GM19351 (cell line): ENCODE measurements around the gene TUFM.
"Not testable (repeated sequence)": the region's sequence is repeated elsewhere in the genome, so short reads cannot be mapped to it uniquely, and the experiment has no call there.

Source experiments
- ATAC-seq: cut with Tn5 transposase; IDR thresholded peaks from one replicate; pipeline ENCODE4 v1.9.1; 2021; ENCODE audit warnings: mild to moderate bottlenecking, moderate library complexity; ENCODE audit not compliant: unreplicated experiment

TUFM gene

DNA sequence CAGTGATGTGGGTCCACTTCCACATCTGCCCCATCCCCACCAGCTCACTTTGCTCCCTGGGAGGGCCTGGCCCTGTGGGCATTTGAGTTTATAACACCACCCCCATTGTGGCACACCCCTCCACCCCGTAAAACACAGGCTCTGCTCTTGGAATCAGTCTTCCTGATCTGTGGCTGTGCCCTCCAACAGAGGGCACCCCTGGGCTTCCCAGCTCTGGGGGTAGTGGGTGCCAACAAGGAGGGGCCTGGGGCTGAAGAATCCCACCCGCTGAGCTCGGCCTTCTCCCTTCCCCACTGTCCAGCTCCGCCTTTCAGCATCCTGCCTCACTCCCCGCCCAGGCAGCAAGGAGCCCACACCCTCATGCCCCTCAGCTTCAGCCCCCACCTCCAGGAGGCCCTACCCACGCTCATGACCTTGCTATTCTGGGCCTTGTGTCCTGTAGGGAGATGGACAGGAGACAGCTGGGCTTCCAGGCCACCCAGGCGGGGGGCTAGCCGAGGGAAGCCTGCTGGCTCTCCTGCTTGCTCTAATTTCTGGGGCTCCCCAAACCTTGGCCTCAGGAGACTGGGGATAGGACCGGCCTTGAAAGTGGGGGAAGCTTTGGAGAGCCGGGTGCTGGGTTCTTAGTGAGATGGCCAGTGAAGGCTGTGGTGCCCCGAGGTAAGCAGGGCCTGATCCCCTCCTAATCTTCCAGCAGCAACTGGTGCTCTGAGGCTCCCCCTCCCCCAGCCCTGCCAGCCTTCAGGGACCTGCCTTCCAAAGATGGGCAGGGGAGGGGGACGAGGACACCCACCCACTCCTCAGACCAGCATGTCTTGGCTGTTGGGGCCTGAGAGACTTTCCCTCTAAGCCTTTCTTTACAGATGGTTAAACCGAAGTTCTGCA, 29.2 kb upstream of the TUFM start:
- ATAC-seq: no peak

DNA sequence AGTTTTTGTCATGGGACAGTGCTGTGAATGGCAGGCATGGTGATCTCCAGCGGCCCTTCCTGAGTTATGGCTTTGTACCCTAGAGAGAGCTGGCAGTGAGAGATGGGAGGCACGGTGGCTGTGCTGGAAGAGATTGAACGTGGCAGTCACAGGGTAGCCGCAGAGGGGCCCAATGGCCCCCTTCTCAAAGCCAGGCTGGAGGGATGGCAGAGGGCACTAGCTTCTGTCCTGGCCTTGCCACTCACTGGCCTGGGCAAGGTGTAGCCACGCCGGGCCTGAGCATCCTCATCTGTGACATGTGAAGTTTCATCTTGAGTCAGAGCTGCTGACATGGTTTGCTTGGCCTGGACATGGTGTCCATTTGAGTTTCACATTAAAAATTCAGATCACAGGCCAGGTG, 28.3 kb upstream of the TUFM start:
- no peak for ATAC-seq

DNA sequence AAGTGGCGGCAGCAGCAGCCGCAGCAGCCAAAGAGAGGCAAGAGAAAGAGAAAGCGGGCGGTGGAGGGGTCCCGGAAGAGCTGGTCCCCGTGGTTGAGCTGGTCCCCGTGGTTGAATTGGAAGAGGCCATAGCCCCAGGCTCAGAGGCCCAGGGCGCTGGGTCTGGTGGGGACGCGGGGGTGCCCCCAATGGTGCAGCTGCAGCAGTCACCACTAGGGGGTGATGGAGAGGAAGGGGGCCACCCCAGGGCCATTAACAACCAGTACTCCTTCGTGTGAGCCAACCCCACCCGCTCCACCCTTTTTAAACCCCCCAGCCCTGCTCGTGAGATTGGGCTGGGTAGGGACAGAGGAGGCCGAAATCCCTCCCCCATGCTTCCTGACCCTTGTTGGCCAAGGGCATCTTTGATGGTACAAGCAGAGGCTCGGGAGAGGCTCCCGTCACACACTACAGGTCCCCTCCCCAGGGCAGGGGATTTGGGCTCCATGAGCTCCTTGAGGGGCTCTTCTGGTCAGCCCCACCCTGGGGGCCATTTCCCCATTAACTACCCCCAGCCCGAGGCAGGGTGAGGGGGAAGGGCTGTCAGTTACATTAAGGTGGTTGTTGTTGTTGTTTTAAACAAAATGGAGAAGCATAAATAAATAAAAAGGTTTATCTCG, 27.5 kb upstream of the TUFM start:
- ATAC-seq: no peak

DNA sequence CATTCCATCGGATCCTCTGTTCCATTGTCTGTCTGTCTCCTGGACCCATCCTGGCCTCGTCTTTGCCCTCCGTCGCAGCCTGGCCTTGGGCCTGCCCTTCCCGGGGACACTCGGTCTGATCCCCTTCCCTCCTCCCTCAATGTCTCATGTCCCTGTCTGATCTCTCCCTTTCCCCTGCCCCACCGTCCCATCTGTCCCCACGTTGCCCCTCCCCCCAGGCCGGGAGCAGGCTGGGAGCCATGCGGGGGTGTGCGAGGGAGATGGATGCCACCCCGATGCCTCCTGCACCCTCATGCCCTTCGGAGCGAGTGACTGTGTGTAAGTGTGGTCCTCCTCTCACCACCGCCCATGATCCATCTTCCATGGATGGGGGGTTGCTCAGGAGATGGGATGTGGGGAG, 26.8 kb upstream of the TUFM start:
- ATAC-seq: no peak

DNA sequence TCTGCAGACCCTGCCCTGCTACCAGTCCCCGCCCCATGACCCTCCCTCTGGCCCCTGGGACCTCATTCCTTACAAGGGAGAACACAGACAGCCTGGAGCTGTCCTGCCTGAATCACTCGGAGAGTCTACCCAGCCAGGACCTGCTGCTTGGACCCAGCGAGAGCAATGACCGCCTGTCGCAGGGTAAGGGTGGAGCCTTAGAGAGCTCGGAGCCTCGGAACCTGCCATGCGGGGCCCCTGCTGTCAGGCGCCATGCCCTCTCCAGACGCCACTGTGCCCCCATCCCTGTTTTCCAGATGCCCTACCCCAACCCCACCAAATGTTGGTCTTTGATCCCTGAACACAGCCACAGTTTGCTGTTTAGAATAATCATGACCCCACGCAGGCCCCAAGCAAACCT, 23.1 kb upstream of the TUFM start:
- ATAC-seq: no peak

DNA sequence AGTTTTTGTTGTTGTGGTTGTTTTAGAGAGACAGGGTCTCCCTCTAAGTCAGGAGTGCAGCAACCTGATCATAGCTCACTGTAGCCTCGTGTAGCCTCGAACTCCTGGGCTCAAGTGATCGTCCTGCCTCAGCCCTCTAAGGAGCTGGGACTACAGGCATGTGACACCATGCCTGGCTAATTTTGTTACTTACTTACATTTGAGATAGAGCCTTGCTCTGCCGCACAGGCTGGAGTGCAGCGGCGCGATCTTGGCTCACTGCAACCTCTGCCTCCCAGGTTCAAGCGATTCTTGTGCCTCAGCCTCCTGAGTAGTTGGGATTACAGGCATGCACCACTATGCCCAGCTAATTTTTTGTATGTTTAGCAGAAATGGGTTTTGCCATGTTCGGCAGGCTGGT, 21.5 kb upstream of the TUFM start:
- not testable (repeated sequence) for ATAC-seq

DNA sequence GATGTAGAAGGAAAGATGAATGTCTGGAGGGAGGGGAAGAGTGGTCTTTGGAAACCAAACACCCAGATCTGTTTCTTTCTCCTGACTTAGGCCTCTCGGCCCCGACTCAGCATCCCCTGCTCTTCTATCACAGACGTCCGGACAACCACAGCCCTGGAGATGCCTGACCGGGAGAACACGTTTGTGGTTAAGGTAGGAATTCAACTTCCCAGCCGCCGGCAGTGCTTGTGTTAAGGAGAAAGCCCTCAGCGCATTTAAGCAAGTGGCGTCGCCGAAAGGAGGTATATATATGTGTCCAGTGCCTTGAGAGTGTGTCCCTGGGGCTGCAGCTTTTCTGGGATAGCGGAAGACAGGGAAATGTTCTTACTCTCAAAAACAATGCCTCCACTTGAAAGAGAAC, 21.1 kb upstream of the TUFM start:
- no peak for ATAC-seq

DNA sequence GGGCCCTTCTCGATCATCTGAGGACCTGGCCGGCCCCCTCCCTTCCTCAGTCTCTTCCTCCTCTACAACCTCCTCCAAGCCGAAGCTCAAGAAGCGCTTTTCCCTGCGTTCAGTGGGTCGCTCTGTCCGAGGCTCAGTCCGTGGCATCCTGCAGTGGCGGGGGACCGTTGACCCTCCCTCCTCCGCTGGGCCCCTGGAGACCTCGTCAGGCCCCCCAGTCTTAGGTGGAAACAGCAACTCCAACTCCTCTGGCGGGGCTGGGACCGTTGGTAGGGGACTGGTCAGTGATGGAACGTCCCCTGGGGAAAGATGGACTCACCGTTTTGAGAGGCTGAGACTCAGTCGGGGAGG, 20.3 kb upstream of the TUFM start:
- no peak for ATAC-seq

DNA sequence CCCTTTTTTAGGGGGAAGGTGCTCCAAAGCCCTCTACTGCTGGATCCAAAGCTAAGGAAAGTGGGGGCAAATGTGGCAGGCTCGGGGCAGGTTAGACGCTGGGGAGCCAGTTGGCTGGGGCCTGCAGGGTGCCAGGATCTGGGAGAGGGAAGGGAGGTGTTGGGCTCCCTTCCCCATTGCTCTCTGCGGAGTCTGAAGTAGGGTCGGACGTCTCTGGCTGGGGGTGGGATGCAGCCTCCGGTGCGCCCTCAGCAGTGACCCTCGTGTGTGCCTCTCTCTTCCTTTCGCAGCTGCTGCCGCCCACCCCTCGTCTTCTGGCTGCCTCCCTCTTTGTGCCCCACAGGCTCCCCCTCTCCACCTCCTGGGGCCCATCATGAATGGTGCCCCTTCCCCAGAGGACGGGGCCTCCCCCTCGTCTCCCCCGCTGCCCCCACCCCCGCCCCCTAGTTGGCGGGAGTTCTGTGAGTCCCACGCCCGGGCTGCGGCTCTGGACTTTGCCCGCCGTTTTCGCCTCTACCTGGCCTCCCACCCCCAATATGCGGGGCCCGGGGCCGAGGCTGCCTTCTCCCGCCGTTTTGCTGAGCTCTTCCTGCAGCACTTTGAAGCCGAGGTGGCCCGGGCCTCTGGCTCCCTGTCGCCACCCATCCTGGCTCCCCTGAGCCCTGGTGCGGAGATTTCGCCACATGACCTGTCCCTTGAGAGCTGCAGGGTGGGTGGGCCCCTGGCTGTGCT, 19.7 kb upstream of the TUFM start:
- no peak for ATAC-seq

DNA sequence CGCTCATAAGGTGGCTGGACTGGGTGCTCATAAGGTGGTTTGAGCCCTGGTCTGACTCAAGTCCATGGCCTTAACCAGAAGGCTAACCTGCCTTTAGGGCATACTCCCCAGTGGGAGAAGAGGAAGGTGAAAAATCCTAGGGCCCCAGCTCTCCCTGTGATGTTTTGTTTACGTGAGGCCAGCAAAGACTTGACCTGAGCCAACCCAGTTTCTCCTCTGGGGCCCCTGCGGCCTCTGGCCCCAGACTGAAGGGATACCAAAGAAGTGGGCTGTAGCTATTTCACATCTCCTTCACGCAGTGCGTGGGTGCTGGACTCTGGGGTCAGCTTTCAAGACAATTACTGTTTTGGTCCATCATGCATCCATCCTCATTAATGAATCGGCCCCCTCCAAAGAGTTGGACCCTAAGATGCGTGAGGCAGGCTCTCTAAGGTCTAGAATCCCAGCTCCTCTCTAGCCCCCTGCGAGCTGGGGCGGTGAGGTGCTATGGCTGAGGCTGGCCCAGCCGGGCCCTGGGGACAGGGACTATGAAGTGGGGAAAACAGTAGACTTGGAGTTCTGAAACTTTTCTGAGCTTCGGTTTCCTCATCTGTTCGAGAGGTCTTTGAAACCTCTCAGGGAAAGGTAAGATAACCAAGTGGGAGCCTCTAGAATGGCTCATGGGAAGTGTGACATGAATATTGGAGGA, 19.0 kb upstream of the TUFM start:
- no peak for ATAC-seq

DNA sequence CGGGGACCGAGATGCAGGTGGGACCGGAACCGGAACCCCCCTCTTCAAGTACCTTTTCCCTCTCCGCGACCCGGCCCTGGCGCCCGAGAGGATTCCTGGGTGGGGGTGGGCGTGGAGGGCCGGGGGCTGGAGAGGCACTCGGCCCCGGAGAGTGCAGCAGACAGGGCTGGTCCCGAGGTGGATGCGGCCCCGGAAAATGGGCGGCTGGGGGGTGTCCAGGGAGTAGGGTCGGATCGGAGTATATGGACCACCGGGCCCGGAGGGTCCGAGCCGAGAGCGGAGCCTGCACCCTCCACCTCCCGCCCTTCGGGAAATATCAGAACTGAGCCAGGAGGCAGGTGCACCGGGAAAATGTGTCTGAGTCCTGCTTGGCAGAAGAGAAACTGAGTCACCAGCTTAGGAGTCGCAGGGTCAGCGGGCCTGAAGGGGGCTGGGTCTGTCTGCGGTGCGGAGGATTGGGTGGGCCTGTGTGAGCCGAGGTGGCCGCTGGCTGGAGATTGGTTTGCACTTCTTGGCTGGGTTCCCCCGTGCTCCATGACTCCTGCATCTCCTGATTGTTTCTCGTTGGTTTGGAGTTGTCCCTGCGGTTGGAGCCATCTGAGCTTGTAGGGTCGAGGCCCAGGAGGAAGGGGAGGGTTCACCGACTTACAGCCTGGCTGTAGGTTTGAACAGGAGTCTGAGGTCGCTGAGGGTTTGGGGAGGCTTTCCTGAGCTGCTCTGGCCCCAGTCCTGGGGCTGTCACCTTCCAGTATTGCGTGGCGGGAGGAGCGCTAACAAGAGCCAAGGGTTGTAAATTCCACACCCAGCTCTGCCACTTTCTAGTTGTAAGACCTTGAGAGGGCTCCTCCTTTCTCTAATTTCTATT, 18.0 kb upstream of the TUFM start:
- no peak for ATAC-seq

DNA sequence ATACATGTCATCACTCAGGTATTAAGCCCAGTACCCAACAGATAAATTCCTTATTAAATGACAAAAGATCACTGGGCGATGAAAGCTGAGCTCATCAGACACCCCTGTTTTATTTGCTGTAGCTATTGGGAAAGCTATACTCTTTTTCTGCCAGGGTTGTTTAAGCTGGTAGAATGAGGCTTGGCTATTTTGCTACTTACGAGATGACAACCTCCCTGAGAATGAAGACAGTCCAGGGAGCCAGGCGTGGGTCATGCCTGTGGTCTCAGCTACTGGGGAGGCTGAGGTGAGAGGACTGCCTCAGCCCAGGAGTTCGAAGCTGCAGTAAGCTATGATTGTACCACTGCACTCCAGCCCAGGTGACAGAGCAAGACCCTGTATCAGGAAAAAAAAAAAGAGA, 13.2 kb upstream of the TUFM start:
- no peak for ATAC-seq

DNA sequence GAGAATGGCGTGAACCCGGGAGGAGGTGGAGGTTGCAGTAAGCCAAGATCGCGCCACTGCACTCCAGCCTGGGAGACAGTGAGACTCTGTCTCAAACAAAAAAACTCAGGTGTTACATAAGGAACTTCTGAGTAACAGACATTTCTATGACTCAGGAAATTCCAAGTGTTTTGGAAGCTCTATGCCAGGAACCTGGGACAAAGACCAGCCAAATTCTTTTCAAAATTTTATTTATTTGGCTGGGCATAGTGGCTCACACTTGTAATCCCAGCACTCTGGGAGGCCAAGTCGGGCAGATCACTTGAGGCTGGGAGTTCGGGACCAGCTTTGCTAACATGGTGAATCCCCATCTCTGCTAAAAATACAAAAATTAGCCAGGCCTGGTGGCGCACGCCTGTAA, 12.3 kb upstream of the TUFM start:
- no peak for ATAC-seq

DNA sequence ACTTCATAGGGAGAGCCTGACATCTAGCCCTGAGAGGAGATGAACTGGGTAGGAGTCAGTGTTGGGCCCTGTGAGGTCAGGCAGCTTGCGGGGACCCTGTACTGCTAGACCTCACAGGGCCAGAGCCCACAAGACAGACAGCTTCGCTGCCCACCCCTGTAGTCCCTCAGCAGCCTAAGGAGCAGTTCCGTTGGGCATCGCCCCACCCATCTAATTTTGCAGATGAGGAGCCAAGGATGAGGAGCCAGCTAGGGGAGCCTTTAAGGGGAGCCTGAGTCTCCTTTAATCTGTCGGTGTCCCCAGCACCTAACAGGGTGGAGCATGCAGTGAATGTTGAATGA, 755 bp upstream of the TUFM start:
- peak; percentile 12 for ATAC-seq

DNA sequence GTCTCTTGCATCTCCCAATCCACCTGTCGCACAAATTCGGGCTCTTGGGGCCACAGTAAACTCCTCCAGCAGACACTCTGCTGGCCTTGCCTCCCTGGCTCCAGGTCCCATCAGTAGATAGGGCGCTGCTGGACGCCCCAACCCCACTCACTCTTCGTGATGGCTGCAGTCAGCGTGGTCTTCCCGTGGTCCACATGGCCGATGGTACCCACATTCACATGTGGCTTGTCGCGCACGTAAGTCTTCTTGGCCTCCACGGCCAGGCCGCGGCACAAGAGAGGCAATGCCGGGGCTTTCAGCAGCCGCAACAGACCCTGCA, 428 bp downstream of the TUFM start:
- no peak for ATAC-seq

DNA sequence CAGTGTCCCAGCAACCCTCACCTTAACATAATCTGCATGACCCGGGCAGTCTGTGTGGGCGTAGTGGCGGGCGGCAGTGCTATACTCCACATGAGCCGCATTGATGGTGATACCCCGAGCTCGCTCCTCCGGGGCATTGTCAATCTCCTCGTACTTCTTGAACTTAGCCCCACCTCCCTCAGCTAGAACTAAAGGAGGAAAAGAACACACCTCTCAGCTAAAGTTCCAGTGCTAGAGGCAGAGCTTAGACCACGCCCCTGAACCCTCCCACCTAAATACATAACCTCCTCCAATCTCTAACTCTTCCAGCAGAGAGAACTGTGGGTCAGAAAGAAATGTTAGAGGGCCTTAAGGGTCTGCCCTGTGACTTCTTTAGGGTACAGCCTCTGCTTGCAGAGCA, 855 bp downstream of the TUFM start:
- ATAC-seq: no peak

DNA sequence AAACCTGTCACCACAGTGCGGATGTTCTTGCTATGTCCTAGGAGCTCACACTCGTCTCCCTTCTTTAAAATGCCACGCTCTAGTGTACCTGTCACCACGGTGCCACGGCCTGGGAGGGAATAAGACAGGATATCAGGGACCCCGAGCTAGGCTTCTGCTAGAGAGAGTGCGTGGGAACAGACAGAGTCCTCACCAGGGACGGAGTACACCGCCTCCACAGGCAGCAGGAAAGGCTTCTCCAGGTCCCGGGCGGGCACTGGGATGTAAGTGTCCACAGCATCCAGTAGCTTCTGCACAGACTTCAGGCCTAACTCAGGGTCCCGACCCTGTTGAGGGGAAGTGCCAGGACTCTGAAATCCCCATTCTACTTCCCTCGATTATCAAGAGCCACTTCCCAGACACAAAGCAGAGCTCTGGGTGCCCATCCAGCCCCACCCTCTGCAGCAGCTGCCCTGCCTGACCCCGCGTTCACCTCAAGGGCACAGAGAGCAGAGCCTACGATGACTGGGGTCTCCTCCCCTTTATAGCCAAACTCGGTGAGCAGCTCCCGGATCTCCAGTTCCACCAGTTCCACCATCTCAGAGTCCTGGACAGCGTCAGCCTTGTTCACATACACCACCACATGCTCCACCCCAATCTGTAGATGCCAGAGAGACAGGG, 1.8 kb downstream of the TUFM start:
- no peak for ATAC-seq

DNA sequence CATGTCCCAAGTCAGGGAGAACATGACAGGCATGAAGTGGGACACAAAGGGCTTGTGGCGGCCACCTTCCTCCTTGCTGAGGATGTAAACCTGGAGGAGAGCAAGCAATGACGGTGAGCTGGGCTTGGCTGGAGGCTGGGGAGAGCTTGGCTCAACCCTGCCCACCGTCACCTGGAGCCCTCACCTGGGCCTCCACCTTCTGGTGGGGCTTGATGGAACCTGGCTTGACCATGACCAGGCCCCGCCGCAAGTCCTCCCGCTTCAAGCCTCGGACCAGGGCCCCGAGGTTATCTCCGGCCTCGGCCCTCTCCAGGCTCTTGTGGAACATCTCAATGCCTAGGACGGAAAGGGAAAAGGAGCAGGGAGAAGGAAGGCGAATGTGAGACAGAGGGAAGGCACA, 2.4 kb downstream of the TUFM start:
- no peak for ATAC-seq

DNA sequence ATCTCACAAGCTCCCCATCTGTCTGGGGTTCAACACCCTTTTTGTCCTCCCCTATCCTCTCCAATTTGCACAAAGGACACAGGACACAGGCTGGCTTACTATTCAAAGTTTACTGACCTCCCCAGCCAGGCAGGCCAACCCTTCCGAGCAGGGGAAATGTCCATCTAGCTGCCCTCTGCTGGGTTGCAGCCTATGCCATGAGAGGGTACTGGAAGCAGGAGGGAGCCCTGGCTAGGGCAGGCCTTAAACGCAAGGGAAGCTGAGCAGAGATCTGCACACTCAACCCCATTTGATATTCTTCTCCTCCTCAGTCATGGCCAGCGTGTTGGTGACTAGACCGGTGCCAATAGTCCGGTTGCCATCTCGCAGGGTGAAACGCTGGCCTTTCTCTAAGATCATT, 3.5 kb downstream of the TUFM start:
- ATAC-seq: no peak

DNA sequence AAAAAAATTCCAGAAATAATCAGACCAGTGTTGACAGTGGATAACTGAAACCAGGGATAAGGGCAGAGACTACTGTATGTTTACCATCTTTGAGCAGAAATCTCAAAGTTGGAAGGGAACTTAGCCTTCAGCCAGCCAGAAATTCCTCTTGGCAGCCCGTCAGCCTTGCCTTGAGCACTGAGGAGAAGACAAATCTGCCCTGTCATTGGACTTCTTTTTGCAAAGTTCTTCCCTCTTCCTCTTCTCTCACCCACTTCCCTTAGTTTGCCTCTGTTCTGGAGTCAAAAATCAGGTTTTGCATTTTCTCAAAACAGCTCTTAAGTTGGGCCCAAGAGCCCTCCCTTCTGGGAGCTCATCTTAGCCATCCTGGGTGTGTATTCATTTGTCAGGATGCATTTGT, 6.2 kb downstream of the TUFM start:
- no peak for ATAC-seq
